Panc1 (cell line): ENCODE measurements around the gene NALCN. TPM values are rescaled to one million over a fixed set of nuclear protein-coding genes. Genes with fewer than 3 reads are reported as not detected.

ENCODE experiments used
- ATAC-seq: fragments of 200-7000 bp; cut with Tn5 transposase; 2 replicates; pipeline ENCODE4 v1.9.1; 2020; ENCODE audit warnings: mild to moderate bottlenecking, moderate library complexity
- BruUV-seq: library from RNA; stranded (reverse); fragments of 400-500 nt; replicated peaks from 2 replicates; lab custom pipeline; 2021; lab: Mats Ljungman, UMichigan
- CTCF ChIA-PET: fragments of 300-600 bp; sonication (Branson Sonifier 250); formaldehyde crosslinking; loops from one replicate; lab custom pipeline; 2022; ENCODE audit warnings: antibody characterized with exemption; lab: Charles Lee
- POLR2A ChIA-PET: fragments of 300-600 bp; sonication (Branson Sonifier 250); formaldehyde crosslinking; loops from one replicate; lab custom pipeline; 2022; ENCODE audit warnings: antibody characterized with exemption; lab: Charles Lee
- DNase-seq: peaks from one replicate; pipeline ENCODE4 v3.0.0-alpha.2; 2010; ENCODE audit warnings: low read depth, low spot score
- H3K27ac ChIP-seq: 2 replicates; pipeline ENCODE4 v1.5.1; 2011; ENCODE audit warnings: mild to moderate bottlenecking, low read length, inconsistent platforms
- H3K27me3 ChIP-seq: fragments of 200-500 bp; sonication (Bioruptor generic); 2 replicates; pipeline ENCODE4 v1.6.0; 2014; ENCODE audit warnings: low read length, inconsistent platforms; ENCODE audit not compliant: control insufficient read depth, insufficient read depth
- H3K36me3 ChIP-seq: fragments of 200-500 bp; sonication (Bioruptor generic); 2 replicates; pipeline ENCODE4 v1.5.1; 2014; ENCODE audit warnings: inconsistent platforms, mild to moderate bottlenecking, low read length, moderate library complexity; ENCODE audit not compliant: control insufficient read depth, insufficient read depth
- H3K4me1 ChIP-seq: 2 replicates; pipeline ENCODE4 v1.5.1; 2011; ENCODE audit warnings: inconsistent platforms, mild to moderate bottlenecking, low read length, moderate library complexity; ENCODE audit not compliant: control insufficient read depth, insufficient read depth
- H3K4me3 ChIP-seq, 2 experiments: 2 replicates each; pipeline ENCODE4 v1.5.1; 2011 to 2012; ENCODE audit warnings: low read depth in 2 of 2, low read length in 2 of 2, mild to moderate bottlenecking in 2 of 2, inconsistent platforms in 1 of 2, moderate library complexity in 1 of 2
- H3K9me3 ChIP-seq: fragments of 200-500 bp; sonication (Bioruptor generic); 2 replicates; pipeline ENCODE4 v1.5.1; 2014; ENCODE audit warnings: low read depth, mild to moderate bottlenecking, inconsistent platforms, low read length, moderate library complexity; ENCODE audit not compliant: control insufficient read depth, insufficient read depth
- POLR2AphosphoS5 ChIP-seq: IDR thresholded peaks from 2 replicates; pipeline ENCODE4 v1.6.1; 2012; ENCODE audit warnings: mild to moderate bottlenecking, low read depth, low read length, moderate library complexity
- REST ChIP-seq, 2 experiments: IDR thresholded peaks; 2 replicates each; pipeline ENCODE4 v1.6.1; 2011 to 2012; ENCODE audit warnings: low read depth in 2 of 2, control low read depth in 1 of 2, low read length in 1 of 2, mild to moderate bottlenecking in 1 of 2, moderate library complexity in 1 of 2; ENCODE audit not compliant: insufficient read depth in 1 of 2
- SIN3A ChIP-seq: IDR thresholded peaks from 2 replicates; pipeline ENCODE4 v1.6.1; 2012; ENCODE audit warnings: low read depth, mild to moderate bottlenecking, low read length, moderate library complexity, borderline replicate concordance; ENCODE audit not compliant: insufficient read depth
- TCF7L2 ChIP-seq: IDR thresholded peaks from 2 replicates; pipeline ENCODE4 v1.6.1; 2011; ENCODE audit warnings: mild to moderate bottlenecking, low read depth, low read length, inconsistent platforms
- in situ Hi-C: cut with HindIII; loops from 2 replicates; pipeline ENCODE4 v1.10.0; 2016; ENCODE audit warnings: low sequenced_read_pairs, low pct_unique_long_range_greater_than_20kb
- intact Hi-C: fragments of 100-400 bp; cut with micrococcal nuclease; formaldehyde crosslinking; loops from one replicate; pipeline ENCODE4 v1.10.0; 2022; ENCODE audit not compliant: unreplicated experiment
- total RNA-seq: library from RNA; stranded (reverse); gene quantifications from one replicate; pipeline ENCODE4 v1.2.1, GENCODE V29; 2021; ENCODE audit not compliant: unreplicated experiment
- TF ChIP-seq, protein P1 (sequence below): fragments of 450-650 bp; IDR thresholded peaks from 2 replicates; pipeline ENCODE4 v1.5.1; 2017; ENCODE audit warnings: mild to moderate bottlenecking

NALCN gene
- total RNA-seq, 1 experiment from 2014 or later = 10.9 TPM

DNA sequence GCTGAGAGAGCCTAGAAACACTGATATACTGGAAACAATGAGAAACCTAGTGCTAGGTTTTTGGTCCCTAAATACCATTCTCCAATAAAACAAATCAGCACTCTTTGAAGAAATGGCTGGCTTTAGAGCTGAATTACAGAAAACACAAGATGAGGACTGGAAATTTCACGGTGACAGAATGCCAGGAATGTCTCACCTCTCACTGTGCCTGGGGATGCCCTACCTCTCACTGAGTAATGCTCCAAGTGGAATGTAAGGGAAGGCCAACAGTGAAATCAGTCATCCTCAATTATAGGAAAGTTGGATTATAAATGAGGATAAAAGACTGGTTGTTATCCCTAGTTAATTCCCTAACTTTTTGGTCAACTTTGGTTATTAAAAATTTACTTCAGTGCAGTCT, 259.0 kb downstream of the NALCN start:
- no peak for DNase-seq
- ChIA-PET POLR2A (no interaction called here), CTCF (no interaction called here)
- Histone ChIP-seq H3K4me3 (no peak overlapping the region), H3K9me3 (no peaks in the 10 kb centered on the region), H3K27me3 (no peaks in the 10 kb centered on the region), H3K27ac (no peak overlapping the region), H3K36me3 (no peaks in the 10 kb centered on the region), H3K4me1 (no peaks in the 10 kb centered on the region)
- no peak for ATAC-seq
- in situ Hi-C loops (no loop called here), intact Hi-C loops (no loop called here)
- BruUV-seq = no TSS peak
- TF ChIP-seq TCF7L2 (no peak), POLR2AphosphoS5 (no peak), REST (IDR thresholded peaks at IDR 0.05; ENCODE audit: insufficient read depth in 1 of 2, low read depth in 2 of 2, low read length in 1 of 2) (no peak)

DNA sequence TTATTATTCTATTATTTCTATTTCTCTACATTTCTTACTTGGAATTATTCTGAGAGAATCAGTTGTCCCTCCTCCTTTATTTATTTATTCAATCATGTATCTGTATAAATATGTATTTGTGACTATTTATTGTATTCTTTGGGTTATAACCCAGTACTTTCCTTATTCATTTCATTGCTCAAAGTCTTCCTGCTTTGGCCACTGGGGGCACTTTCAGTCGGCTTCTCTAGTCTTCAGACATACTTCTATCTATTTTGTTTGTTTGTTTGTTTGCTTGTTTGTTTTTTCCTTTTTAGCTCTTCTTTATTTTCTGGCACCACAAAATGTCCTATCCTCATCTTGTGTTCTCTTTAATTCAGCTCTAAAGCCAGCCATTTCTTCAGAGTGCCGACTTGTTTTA, 260.4 kb downstream of the NALCN start:
- no peak overlapping the region for H3K4me3 ChIP-seq
- intact Hi-C loops = no loop called here
- no TSS peak for BruUV-seq
- H3K9me3 ChIP-seq = no peaks in the 10 kb centered on the region
- ATAC-seq = no peak
- ChIA-PET CTCF (interaction anchor here (0.7 kb wide), 1 partner anchor 654 kb away, joined by 3 read pairs; no protein-coding TSS in a partner anchor), POLR2A (no interaction called here)
- H3K36me3 ChIP-seq = no peaks in the 10 kb centered on the region
- no peak for DNase-seq
- no peak for TF ChIP-seq SIN3A
- TF ChIP-seq, protein P1, sequence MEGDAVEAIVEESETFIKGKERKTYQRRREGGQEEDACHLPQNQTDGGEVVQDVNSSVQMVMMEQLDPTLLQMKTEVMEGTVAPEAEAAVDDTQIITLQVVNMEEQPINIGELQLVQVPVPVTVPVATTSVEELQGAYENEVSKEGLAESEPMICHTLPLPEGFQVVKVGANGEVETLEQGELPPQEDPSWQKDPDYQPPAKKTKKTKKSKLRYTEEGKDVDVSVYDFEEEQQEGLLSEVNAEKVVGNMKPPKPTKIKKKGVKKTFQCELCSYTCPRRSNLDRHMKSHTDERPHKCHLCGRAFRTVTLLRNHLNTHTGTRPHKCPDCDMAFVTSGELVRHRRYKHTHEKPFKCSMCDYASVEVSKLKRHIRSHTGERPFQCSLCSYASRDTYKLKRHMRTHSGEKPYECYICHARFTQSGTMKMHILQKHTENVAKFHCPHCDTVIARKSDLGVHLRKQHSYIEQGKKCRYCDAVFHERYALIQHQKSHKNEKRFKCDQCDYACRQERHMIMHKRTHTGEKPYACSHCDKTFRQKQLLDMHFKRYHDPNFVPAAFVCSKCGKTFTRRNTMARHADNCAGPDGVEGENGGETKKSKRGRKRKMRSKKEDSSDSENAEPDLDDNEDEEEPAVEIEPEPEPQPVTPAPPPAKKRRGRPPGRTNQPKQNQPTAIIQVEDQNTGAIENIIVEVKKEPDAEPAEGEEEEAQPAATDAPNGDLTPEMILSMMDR = peak; percentile 48; the same call in 1 of the 2 replicates
- in situ Hi-C loops = no loop called here
- no peaks in the 10 kb centered on the region for H3K4me1 ChIP-seq
- no peaks in the 10 kb centered on the region for H3K27me3 ChIP-seq
- H3K27ac ChIP-seq = no peak overlapping the region

DNA sequence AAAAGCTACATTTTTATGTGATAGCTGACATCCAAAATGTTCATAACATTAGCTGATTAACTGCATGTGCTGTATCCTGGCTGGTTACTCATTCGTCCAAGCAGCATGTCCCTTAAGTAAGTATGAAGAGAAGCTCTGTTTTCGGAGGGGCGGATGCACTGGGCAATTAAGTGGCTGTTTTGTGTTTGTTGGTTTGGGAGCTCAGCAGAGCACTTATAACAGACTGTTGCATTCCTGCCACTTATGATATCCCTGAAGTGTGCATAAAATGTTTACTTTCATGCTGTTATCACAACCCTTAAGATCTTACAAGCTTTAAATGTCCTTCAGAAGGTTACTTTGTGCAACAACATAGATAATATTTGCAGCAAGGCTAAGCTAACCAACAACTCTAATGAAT, 264.1 kb downstream of the NALCN start:
- POLR2A ChIA-PET = no interaction called here
- ATAC-seq (no peak), DNase-seq (no peak)
- Histone ChIP-seq H3K36me3 (no peaks in the 10 kb centered on the region), H3K27ac (no peak overlapping the region), H3K4me3 (no peak overlapping the region), H3K9me3 (no peaks in the 10 kb centered on the region), H3K27me3 (no peaks in the 10 kb centered on the region), H3K4me1 (no peaks in the 10 kb centered on the region)
- intact Hi-C loops (no loop called here), in situ Hi-C loops (no loop called here)
- TF ChIP-seq TCF7L2 = no peak
- TF ChIP-seq, protein P1 = no peak
- TF ChIP-seq REST (IDR thresholded peaks at IDR 0.05; ENCODE audit: insufficient read depth in 1 of 2, low read depth in 2 of 2, low read length in 1 of 2) = no peak
- TF ChIP-seq POLR2AphosphoS5 = no peak
- TF ChIP-seq SIN3A = no peak
- BruUV-seq = no TSS peak
- CTCF ChIA-PET = interaction anchor here (0.5 kb wide), 1 partner anchor 301 kb away, joined by 3 read pairs; no protein-coding TSS in a partner anchor
